GM12801 (cell line): ENCODE data around the gene NT5M.

ENCODE experiments used
- CTCF ChIP-seq: IDR thresholded peaks from one replicate; pipeline ENCODE4 v1.5.1; 2011; ENCODE audit warnings: control low read depth; ENCODE audit not compliant: insufficient read length; ENCODE audit errors: extremely low read depth

Gene NT5M

GRCh38 chr17:17356149-17356930, 53.2 kb downstream of the NT5M start:
- TF ChIP-seq CTCF: peak; percentile 96

GRCh38 chr17:17356931-17357270, 53.7 kb downstream of the NT5M start:
- TF ChIP-seq CTCF: no peak

DNA sequence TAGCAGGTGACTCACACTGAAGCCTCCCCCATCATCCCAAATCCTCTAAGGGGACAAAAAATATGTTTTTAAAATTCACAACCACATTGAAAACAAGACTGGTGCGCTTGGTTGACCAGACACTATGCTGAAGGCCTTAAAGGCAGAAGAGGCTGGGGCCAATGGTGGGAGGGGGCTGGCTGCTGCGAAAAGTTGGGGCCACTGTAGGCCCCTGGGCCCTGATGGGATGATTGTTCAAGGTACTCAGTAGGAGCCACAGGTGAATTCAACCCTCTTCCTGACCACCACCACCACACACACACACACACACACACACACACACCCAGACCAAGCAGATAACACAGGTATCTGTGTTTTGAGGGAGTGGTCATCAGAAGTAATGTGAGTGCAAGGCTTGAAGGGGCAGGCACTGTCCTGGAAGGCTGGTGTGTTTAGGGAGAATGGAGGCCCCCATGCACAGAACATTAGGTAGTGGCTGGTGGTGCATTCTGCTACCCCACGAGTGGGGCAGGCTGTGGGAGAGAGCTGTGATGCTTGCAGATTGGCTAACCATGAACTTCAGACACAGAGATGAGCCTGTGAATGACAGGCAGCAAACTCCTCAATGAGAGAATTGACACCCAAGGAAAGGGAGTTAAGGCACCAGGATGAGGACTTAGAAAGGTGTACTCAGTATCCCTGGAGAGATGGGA, 55.0 kb downstream of the NT5M start:
- no peak for TF ChIP-seq CTCF

GRCh38 chr17:17358866-17359265, 55.7 kb downstream of the NT5M start:
- no peak for TF ChIP-seq CTCF

DNA sequence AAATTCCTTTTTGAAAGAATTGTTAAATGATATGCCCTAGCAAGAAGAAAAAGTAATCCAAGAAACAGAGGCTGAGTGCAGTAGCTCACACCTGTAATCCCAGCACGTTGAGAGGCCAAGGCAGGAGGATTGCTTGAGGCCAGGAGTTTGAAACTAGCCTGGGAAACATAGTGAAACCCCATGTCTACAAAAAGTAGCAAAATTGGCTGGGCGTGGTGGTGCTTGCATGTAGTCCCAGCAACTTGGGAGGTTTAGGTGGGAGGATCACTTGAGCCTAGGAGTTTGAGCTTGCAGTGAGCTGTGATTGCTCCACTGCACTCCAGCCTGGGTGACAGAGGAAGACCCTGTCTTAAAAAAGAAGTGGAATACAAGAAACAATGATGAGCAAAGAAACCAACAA, 56.1 kb downstream of the NT5M start:
- TF ChIP-seq CTCF: no peak

- no peak for TF ChIP-seq CTCF
Observed at GRCh38 chr17:17360087-17360730, 57.0 kb downstream of the NT5M start.

GRCh38 chr17:17361543-17361866, 58.3 kb downstream of the NT5M start:
- TF ChIP-seq CTCF: no peak
